HEK293 (cell line): ENCODE measurements around the gene LRRC75A.

Experiments
- GLIS1 ChIP-seq: fragments of 450-650 bp; formaldehyde crosslinking; IDR thresholded peaks from 2 replicates; pipeline ENCODE4 v1.5.1; 2016; ENCODE audit warnings: missing biosample characterization, missing genetic modification characterization
- TCF7L2 ChIP-seq: IDR thresholded peaks from 2 replicates; pipeline ENCODE4 v1.6.1; 2011; ENCODE audit warnings: low read depth, mild to moderate bottlenecking, inconsistent platforms, low read length, moderate library complexity, borderline replicate concordance
- ZNF121 ChIP-seq: fragments of 450-650 bp; formaldehyde crosslinking; IDR thresholded peaks from 2 replicates; pipeline ENCODE4 v1.5.1; 2016; ENCODE audit warnings: missing biosample characterization, missing genetic modification characterization
- ZNF148 ChIP-seq: fragments of 450-650 bp; formaldehyde crosslinking; IDR thresholded peaks from 2 replicates; pipeline ENCODE4 v1.5.0; 2017; ENCODE audit warnings: missing biosample characterization, missing genetic modification characterization, borderline replicate concordance
- TF ChIP-seq, protein P1 (sequence below): fragments of 450-650 bp; formaldehyde crosslinking; IDR thresholded peaks from 2 replicates; pipeline ENCODE4 v1.5.1; 2016; ENCODE audit warnings: missing biosample characterization, missing genetic modification characterization
- TF ChIP-seq, protein P2 (sequence below): sonication (generic); formaldehyde crosslinking; IDR thresholded peaks from 2 replicates; pipeline ENCODE4 v1.8.1; 2022; ENCODE audit warnings: mild to moderate bottlenecking, moderate library complexity, missing genetic modification reagents
- TF ChIP-seq, protein P3 (sequence below): fragments of 450-650 bp; formaldehyde crosslinking; IDR thresholded peaks from 2 replicates; pipeline ENCODE4 v1.5.1; 2016; ENCODE audit warnings: missing biosample characterization, missing genetic modification characterization

GRCh38 chr17:16486373-16487250 is 5.4 kb downstream of the LRRC75A start:
- TF ChIP-seq, protein P1, sequence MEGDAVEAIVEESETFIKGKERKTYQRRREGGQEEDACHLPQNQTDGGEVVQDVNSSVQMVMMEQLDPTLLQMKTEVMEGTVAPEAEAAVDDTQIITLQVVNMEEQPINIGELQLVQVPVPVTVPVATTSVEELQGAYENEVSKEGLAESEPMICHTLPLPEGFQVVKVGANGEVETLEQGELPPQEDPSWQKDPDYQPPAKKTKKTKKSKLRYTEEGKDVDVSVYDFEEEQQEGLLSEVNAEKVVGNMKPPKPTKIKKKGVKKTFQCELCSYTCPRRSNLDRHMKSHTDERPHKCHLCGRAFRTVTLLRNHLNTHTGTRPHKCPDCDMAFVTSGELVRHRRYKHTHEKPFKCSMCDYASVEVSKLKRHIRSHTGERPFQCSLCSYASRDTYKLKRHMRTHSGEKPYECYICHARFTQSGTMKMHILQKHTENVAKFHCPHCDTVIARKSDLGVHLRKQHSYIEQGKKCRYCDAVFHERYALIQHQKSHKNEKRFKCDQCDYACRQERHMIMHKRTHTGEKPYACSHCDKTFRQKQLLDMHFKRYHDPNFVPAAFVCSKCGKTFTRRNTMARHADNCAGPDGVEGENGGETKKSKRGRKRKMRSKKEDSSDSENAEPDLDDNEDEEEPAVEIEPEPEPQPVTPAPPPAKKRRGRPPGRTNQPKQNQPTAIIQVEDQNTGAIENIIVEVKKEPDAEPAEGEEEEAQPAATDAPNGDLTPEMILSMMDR: no peak
- TF ChIP-seq TCF7L2 (no peak), ZNF121 (tag by site-specific recombination) (no peak), ZNF148 (tag by site-specific recombination) (no peak), GLIS1 (tag by site-specific recombination) (no peak)
- TF ChIP-seq, protein P2, sequence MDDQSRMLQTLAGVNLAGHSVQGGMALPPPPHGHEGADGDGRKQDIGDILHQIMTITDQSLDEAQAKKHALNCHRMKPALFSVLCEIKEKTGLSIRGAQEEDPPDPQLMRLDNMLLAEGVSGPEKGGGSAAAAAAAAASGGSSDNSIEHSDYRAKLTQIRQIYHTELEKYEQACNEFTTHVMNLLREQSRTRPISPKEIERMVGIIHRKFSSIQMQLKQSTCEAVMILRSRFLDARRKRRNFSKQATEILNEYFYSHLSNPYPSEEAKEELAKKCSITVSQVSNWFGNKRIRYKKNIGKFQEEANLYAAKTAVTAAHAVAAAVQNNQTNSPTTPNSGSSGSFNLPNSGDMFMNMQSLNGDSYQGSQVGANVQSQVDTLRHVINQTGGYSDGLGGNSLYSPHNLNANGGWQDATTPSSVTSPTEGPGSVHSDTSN (CRISPR knock-in tag): no peak
- TF ChIP-seq, protein P3, sequence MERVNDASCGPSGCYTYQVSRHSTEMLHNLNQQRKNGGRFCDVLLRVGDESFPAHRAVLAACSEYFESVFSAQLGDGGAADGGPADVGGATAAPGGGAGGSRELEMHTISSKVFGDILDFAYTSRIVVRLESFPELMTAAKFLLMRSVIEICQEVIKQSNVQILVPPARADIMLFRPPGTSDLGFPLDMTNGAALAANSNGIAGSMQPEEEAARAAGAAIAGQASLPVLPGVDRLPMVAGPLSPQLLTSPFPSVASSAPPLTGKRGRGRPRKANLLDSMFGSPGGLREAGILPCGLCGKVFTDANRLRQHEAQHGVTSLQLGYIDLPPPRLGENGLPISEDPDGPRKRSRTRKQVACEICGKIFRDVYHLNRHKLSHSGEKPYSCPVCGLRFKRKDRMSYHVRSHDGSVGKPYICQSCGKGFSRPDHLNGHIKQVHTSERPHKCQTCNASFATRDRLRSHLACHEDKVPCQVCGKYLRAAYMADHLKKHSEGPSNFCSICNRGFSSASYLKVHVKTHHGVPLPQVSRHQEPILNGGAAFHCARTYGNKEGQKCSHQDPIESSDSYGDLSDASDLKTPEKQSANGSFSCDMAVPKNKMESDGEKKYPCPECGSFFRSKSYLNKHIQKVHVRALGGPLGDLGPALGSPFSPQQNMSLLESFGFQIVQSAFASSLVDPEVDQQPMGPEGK (tag by site-specific recombination): no peak
